Peyer's patch (tissue), 4 donors: Measurements from ENCODE around the gene DDX10. TPM values are rescaled to one million over a fixed set of nuclear protein-coding genes. Genes with fewer than 3 reads are reported as not detected.

Experiments
- DNase-seq, 3 donors: peaks; one replicate each; pipeline ENCODE4 v3.0.0-alpha.2; 2017 to 2019
- H3K27ac ChIP-seq, 4 donors: fragments of 200-600 bp; sonication (generic); one replicate each; pipeline ENCODE4 v1.5.1; 2016 to 2019
- H3K27me3 ChIP-seq, 2 donors: fragments of 200-600 bp; sonication (generic); one replicate each; pipeline ENCODE4 v1.5.1; 2019
- H3K36me3 ChIP-seq, 3 donors: fragments of 200-600 bp; sonication (generic); one replicate each; pipeline ENCODE4 v1.5.1; 2016 to 2019
- H3K4me1 ChIP-seq, 4 donors: fragments of 200-600 bp; sonication (generic); one replicate each; pipeline ENCODE4 v1.5.1; 2016 to 2019
- H3K4me3 ChIP-seq, 4 donors: fragments of 200-600 bp; sonication (generic); 1 replicate in 3 of 4; 2 replicates in 1 of 4; pipeline ENCODE4 v1.5.1; 2016 to 2019; ENCODE audit warnings: mild to moderate bottlenecking in 1 of 4
- H3K9me3 ChIP-seq, 4 donors: fragments of 200-600 bp; sonication (generic); one replicate each; pipeline ENCODE4 v1.5.1; 2016 to 2019; ENCODE audit warnings: mild to moderate bottlenecking in 1 of 4
- CTCF ChIP-seq, 6 experiments: fragments of 450-650 bp in 4 of 6; fragments of 200-600 bp in 2 of 6; sonication (generic) in 1 of 6; IDR thresholded peaks; one replicate each; pipeline ENCODE4 v1.5.1; 2017 to 2019; ENCODE audit warnings: antibody characterized with exemption in 6 of 6, mild to moderate bottlenecking in 3 of 6, moderate library complexity in 1 of 6
- POLR2A ChIP-seq, 2 donors: fragments of 450-650 bp; IDR thresholded peaks; one replicate each; pipeline ENCODE4 v1.5.1; 2017; ENCODE audit warnings: antibody characterized with exemption in 2 of 2, mild to moderate bottlenecking in 2 of 2, moderate library complexity in 2 of 2
- total RNA-seq, 4 donors: library from RNA; depleted of rRNA; stranded (reverse); fragments of >200 nt; gene quantifications; one replicate each; pipeline ENCODE4 v1.1.0, GENCODE V29; 2016

DDX10 gene
- total RNA-seq, 4 donors from 2014 or later, result 3.9 to 38.0 (median 16.5) TPM

- no peak overlapping the region for H3K4me3 ChIP-seq
- no peaks in the 10 kb centered on the region for H3K36me3 ChIP-seq
- no peaks in the 10 kb centered on the region for H3K27me3 ChIP-seq
- DNase-seq, result no peak
- H3K27ac ChIP-seq, result no peak overlapping the region
- TF ChIP-seq CTCF (IDR thresholded peaks at IDR 0.05) (no peak), POLR2A (IDR thresholded peaks at IDR 0.05) (no peak)
- H3K4me1 ChIP-seq, result no peaks in the 10 kb centered on the region
- H3K9me3 ChIP-seq, result no peaks in the 10 kb centered on the region
Observed at GRCh38 chr11:108877178-108877577, 212.3 kb downstream of the DDX10 start.

DNA sequence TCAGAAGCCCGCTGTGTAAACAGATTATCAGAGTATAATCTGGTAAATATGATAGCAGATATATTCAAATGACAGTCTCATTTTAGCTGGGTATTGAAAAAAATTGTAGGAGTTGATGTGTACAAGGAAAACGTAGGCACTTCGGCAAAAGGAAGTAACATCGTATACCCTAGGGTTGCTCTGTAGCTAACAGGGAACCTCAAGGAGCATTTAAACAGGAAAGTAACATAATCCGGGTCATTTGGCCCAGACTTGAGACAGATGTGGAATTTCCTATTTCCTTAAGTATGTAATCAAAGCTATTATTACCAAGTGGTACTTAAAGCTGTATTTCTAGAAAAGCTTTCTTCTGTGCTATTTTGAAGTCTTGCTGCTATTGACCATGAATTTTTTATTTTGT lies 215.6 kb downstream of the DDX10 start:
- H3K36me3 ChIP-seq, result no peaks in the 10 kb centered on the region
- H3K4me1 ChIP-seq, result no peaks in the 10 kb centered on the region
- no peak for TF ChIP-seq CTCF (IDR thresholded peaks at IDR 0.05)
- TF ChIP-seq POLR2A (IDR thresholded peaks at IDR 0.05), result no peak
- no peak overlapping the region for H3K27ac ChIP-seq
- H3K27me3 ChIP-seq, result no peaks in the 10 kb centered on the region
- no peaks in the 10 kb centered on the region for H3K9me3 ChIP-seq
- no peak for DNase-seq
- no peak overlapping the region for H3K4me3 ChIP-seq

GRCh38 chr11:108881131-108881530 lies 216.3 kb downstream of the DDX10 start:
- H3K36me3 ChIP-seq, result no peaks in the 10 kb centered on the region
- H3K9me3 ChIP-seq, result no peaks in the 10 kb centered on the region
- H3K4me1 ChIP-seq, result no peaks in the 10 kb centered on the region
- no peaks in the 10 kb centered on the region for H3K27me3 ChIP-seq
- H3K4me3 ChIP-seq, result no peak overlapping the region
- no peak overlapping the region for H3K27ac ChIP-seq
- DNase-seq, result no peak
- TF ChIP-seq POLR2A (IDR thresholded peaks at IDR 0.05) (no peak), CTCF (IDR thresholded peaks at IDR 0.05) (no peak)

DNA sequence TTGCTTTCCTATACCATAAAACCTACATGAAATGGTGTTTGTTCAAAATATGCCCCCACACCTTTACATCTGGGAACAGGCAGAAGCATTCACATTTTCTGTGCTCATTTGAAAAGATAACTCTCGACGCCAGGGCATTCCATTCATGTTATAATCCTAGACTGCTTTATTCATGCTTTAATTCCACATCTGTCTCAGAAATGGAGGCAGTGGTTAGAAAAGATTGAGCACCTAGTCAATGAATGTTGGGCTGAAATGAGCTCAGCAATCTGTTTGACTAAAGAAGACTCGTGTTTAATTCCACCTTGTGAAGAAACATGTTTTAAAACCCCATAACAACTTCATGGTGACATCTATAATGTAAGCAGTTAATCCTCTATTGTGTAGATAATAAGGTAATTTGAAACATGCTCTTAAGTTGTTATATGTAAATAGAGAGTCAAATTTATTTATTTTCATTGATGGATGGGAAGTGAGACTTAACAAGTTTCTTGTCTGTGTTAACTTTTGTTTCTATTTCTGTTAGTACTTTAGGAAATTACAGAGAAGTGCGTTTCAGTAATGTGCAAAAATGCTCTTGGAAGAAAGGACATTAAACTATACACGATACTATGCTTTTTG lies 217.5 kb downstream of the DDX10 start:
- no peaks in the 10 kb centered on the region for H3K4me1 ChIP-seq
- no peaks in the 10 kb centered on the region for H3K27me3 ChIP-seq
- no peaks in the 10 kb centered on the region for H3K36me3 ChIP-seq
- TF ChIP-seq CTCF (IDR thresholded peaks at IDR 0.05) (no peak), POLR2A (IDR thresholded peaks at IDR 0.05) (no peak)
- no peak overlapping the region for H3K4me3 ChIP-seq
- H3K27ac ChIP-seq, result no peak overlapping the region
- DNase-seq, result no peak
- no peaks in the 10 kb centered on the region for H3K9me3 ChIP-seq

DNA sequence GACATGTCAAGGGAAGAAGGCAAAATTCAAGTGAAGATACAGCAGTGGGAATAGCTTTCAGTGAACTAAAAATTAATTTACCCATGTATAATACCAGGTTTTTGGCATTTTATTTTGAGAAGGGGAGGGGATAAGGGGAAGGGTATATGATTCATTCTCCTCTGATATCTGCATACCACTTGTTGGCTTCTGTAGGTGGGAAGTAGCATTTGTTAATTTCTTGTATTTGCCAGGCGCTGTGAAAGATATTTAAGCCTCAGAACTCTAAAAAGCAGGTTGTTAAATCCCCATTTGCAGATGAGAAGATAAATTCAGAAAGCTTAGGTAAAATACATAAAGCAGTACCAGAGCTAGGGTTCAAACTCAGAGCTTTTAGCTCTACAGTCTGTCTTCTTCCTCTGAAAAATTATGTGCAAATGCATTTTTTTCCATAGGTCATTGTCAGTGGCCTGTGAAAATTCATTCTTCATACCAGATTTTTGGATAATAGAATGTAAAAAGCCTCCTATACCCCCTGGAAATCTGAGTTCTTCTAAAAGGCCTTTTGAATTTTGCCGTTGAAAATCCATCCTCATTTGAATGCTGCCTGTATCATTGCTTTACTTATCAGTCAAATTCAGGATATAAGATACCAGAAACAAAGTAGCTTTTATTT lies 221.3 kb downstream of the DDX10 start:
- no peaks in the 10 kb centered on the region for H3K27me3 ChIP-seq

More for the DNA sequence above, 221.3 kb downstream of the DDX10 start:
- H3K36me3 ChIP-seq, result no peaks in the 10 kb centered on the region
- no peak overlapping the region for H3K4me3 ChIP-seq
- no peak for DNase-seq
- no peaks in the 10 kb centered on the region for H3K4me1 ChIP-seq
- no peak overlapping the region for H3K27ac ChIP-seq
- no peaks in the 10 kb centered on the region for H3K9me3 ChIP-seq
- TF ChIP-seq POLR2A (IDR thresholded peaks at IDR 0.05), result no peak
- TF ChIP-seq CTCF (IDR thresholded peaks at IDR 0.05), result no peak
